DND-41 (cell line): ENCODE data around the gene NSF.

Experiments used
- EZH2 ChIP-seq: IDR thresholded peaks from 3 replicates; pipeline ENCODE4 v1.6.1; 2012; ENCODE audit warnings: borderline replicate concordance, low read depth, mild to moderate bottlenecking, moderate library complexity, low read length, inconsistent platforms; ENCODE audit not compliant: severe bottlenecking
- TF ChIP-seq, protein P1 (sequence below): IDR thresholded peaks from 2 replicates; pipeline ENCODE4 v1.5.1; 2012; ENCODE audit warnings: borderline replicate concordance, low read length, moderate library complexity, mild to moderate bottlenecking; ENCODE audit not compliant: poor library complexity, severe bottlenecking; ENCODE audit errors: extremely low read depth

DNA sequence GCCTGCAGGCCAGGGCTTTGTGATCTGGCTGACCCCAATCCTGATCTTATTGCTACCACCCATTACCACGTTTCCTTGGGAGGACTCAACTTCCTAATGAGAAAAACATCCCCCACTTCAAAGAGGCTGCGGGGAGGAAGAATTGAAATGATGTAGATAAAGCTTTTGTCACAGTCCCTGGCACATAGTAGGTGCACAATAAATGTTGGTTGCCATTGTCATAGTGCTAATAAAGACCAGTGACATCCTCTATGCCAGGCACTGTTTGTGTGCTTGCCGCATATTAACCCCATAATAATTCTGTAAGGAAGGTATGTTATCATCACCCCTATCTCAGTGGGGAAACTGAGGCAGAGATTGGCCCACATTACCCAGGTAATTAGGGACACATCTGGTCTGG is 205.6 kb downstream of the NSF start:
- TF ChIP-seq, protein P1, sequence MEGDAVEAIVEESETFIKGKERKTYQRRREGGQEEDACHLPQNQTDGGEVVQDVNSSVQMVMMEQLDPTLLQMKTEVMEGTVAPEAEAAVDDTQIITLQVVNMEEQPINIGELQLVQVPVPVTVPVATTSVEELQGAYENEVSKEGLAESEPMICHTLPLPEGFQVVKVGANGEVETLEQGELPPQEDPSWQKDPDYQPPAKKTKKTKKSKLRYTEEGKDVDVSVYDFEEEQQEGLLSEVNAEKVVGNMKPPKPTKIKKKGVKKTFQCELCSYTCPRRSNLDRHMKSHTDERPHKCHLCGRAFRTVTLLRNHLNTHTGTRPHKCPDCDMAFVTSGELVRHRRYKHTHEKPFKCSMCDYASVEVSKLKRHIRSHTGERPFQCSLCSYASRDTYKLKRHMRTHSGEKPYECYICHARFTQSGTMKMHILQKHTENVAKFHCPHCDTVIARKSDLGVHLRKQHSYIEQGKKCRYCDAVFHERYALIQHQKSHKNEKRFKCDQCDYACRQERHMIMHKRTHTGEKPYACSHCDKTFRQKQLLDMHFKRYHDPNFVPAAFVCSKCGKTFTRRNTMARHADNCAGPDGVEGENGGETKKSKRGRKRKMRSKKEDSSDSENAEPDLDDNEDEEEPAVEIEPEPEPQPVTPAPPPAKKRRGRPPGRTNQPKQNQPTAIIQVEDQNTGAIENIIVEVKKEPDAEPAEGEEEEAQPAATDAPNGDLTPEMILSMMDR, result no peak
- no peak for TF ChIP-seq EZH2
